GM12891 (cell line): ENCODE measurements around the gene ADAM23.

Experiments used
- POLR2A ChIP-seq: IDR thresholded peaks from 2 replicates; pipeline ENCODE4 v1.6.1; 2011; ENCODE audit warnings: low read depth, low read length, control low read depth
- POLR2AphosphoS5 ChIP-seq: IDR thresholded peaks from 2 replicates; pipeline ENCODE4 v1.6.1; 2011; ENCODE audit warnings: low read depth, low read length, control low read depth

DNA sequence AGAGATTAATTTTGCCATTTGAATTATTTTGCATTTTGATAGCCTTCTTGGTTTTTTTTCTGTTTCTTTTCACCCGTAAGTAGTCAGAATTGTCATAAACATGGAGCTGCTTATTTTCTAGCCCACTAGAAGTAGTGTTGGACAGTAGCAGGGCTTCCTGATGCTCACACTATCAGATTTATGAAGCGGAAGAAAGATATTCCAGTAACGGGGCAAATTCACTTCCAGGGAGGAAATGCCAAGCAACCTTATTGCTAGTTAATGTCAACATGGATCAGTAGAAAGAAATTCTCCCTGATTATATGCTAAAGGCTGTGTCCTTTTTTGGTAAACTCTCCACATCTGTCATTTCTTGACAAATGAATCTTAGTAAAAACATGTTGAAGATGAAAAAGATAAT, 19.2 kb upstream of the ADAM23 start:
- TF ChIP-seq POLR2A (no peak), POLR2AphosphoS5 (no peak)
